ENCODE data around the gene MYRIP. TPM values are rescaled to one million over a fixed set of nuclear protein-coding genes. Genes with fewer than 3 reads are reported as not detected.

The MYRIP gene
- total RNA-seq, 1 experiment from 2014 or later: 0.59 TPM

DNA sequence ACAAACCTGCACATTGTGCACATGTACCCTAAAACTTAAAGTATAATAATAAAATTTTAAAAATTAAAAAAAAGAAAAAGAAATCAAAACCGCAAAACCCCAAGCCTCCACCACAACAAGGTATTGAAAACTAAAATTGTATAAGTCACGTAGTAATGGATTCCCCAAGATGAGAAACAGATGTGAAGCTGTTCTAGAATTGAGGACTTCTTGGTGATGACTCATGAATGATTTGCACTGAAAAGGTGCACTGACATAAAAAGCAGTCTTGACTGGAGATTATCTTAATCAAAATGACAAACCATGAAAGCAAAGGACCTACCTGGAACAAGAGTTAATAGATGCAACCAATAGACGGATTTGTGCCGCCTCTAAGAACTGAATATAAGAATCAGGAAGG lies 225.8 kb downstream of the MYRIP start:
- H3K4me1 Mint-ChIP-seq (ENCODE audit: low read depth, unreplicated experiment): no peaks in the 10 kb centered on the region
- H3K9me3 Mint-ChIP-seq (ENCODE audit: unreplicated experiment): no peaks in the 10 kb centered on the region
- H3K36me3 ChIP-seq (ENCODE audit: control insufficient read depth, insufficient read depth, low read length): no peaks in the 10 kb centered on the region
- ChIA-PET POLR2A (no interaction called here), CTCF (no interaction called here)
- no peak for DNase-seq
- H3K4me1 ChIP-seq: no peaks in the 10 kb centered on the region
- H3K27me3 ChIP-seq (replicated peaks; ENCODE audit: control insufficient read depth, insufficient read depth, low read length): no peaks in the 10 kb centered on the region
- BruUV-seq (replicated peaks): no TSS peak
- TF ChIP-seq CTCF (IDR thresholded peaks at IDR 0.05; ENCODE audit: insufficient read depth in 1 of 2, low read depth in 1 of 2, low read length in 1 of 2, severe bottlenecking in 1 of 2, unreplicated experiment in 1 of 2): no peak
- H3K9me3 ChIP-seq: no peaks in the 10 kb centered on the region
- peaks cover 11% of the 10 kb centered on the region for H3K27me3 Mint-ChIP-seq (ENCODE audit: insufficient read depth, unreplicated experiment)
- no peak overlapping the region for H3K4me3 Mint-ChIP-seq (ENCODE audit: unreplicated experiment)
- no peaks in the 10 kb centered on the region for H3K36me3 Mint-ChIP-seq (ENCODE audit: insufficient read depth, unreplicated experiment)
- H3K4me3 ChIP-seq (ENCODE audit: low read depth, low read length): no peak overlapping the region
- intact Hi-C loops (cut with micrococcal nuclease; ENCODE audit: unreplicated experiment): no loop called here
- H3K27ac Mint-ChIP-seq (ENCODE audit: unreplicated experiment): no peak overlapping the region

DNA sequence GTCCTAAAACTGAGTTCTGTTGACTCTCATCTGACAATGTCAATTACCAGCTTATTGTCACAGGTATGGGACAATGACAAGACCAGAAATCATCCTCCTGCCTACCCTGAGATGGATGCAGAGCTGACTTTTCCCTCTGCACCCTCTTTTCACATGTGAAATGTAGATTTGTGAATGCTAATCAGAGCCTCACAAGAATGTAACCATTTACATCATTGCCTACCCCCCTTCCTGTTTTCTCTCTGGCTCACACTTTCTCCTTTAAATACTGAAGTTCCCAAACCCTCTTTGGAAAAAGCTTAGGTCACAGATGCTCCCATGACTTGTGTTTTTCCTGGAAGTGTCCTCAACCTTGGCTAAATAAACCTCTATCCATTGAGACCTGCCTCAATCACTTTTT lies 228.2 kb downstream of the MYRIP start:
- Mint-ChIP-seq H3K27me3 (ENCODE audit: insufficient read depth, unreplicated experiment) (peaks cover 5% of the 10 kb centered on the region), H3K27ac (ENCODE audit: unreplicated experiment) (no peak overlapping the region)

DNA sequence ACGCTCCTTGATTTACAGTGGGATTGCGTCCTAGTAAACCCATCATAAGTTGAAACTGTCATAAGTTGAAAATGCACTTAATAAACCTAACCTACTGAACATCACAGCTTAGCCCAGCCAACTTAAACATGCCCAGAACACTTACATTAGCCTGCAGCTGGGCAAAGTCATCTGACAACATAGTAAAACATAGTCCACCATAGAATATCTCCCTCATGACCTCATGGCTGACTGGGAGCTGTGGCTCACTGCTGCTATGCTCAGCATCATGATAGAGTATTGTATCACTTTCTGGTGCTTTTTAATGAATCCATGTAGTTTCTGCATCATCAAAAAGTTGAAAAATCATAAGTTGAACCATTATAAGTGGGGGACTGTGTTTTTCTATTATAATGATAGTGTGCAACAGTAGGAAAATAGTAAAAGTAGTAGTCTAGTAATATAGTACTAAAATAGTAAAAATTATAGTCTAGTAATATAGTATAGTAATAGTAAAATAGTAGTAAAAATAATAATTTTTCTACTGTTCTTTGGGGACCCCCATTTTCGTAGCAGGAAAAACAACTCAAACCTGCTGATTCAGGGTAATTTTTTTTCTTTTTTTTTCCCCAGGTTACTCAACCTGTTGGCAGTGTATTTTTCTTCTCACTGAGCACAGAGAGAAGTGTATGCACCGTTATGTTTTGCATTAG lies 233.5 kb downstream of the MYRIP start:
- H3K27me3 ChIP-seq (replicated peaks; ENCODE audit: control insufficient read depth, insufficient read depth, low read length): no peaks in the 10 kb centered on the region; the same call in 1 of the 2 replicates
- intact Hi-C loops (cut with micrococcal nuclease; ENCODE audit: unreplicated experiment): no loop called here
- no peak overlapping the region for H3K27ac Mint-ChIP-seq (ENCODE audit: unreplicated experiment)
- H3K4me1 Mint-ChIP-seq (ENCODE audit: low read depth, unreplicated experiment): no peaks in the 10 kb centered on the region
- H3K4me1 ChIP-seq: no peaks in the 10 kb centered on the region
- CTCF ChIA-PET: no interaction called here
- TF ChIP-seq CTCF (IDR thresholded peaks at IDR 0.05; ENCODE audit: insufficient read depth in 1 of 2, low read depth in 1 of 2, low read length in 1 of 2, severe bottlenecking in 1 of 2, unreplicated experiment in 1 of 2): no peak
- no peaks in the 10 kb centered on the region for H3K36me3 Mint-ChIP-seq (ENCODE audit: insufficient read depth, unreplicated experiment)
- POLR2A ChIA-PET: no interaction called here
- no TSS peak for BruUV-seq (replicated peaks)
- H3K4me3 Mint-ChIP-seq (ENCODE audit: unreplicated experiment): no peak overlapping the region
- peaks cover 2% of the 10 kb centered on the region for H3K27me3 Mint-ChIP-seq (ENCODE audit: insufficient read depth, unreplicated experiment)
- no peak overlapping the region for H3K4me3 ChIP-seq (ENCODE audit: low read depth, low read length)
- no peak for DNase-seq
- H3K36me3 ChIP-seq (ENCODE audit: control insufficient read depth, insufficient read depth, low read length): no peaks in the 10 kb centered on the region
- H3K9me3 ChIP-seq: no peaks in the 10 kb centered on the region
- no peaks in the 10 kb centered on the region for H3K9me3 Mint-ChIP-seq (ENCODE audit: unreplicated experiment)

More for the DNA sequence above, 228.2 kb downstream of the MYRIP start:
- Mint-ChIP-seq H3K4me3 (ENCODE audit: unreplicated experiment) (no peak overlapping the region), H3K36me3 (ENCODE audit: insufficient read depth, unreplicated experiment) (no peaks in the 10 kb centered on the region), H3K4me1 (ENCODE audit: low read depth, unreplicated experiment) (no peaks in the 10 kb centered on the region), H3K9me3 (ENCODE audit: unreplicated experiment) (no peaks in the 10 kb centered on the region)
- H3K27me3 ChIP-seq (replicated peaks; ENCODE audit: control insufficient read depth, insufficient read depth, low read length): no peaks in the 10 kb centered on the region
- H3K36me3 ChIP-seq (ENCODE audit: control insufficient read depth, insufficient read depth, low read length): no peaks in the 10 kb centered on the region
- no peaks in the 10 kb centered on the region for H3K4me1 ChIP-seq
- DNase-seq: no peak
- intact Hi-C loops (cut with micrococcal nuclease; ENCODE audit: unreplicated experiment): no loop called here
- BruUV-seq (replicated peaks): no TSS peak
- no peak overlapping the region for H3K4me3 ChIP-seq (ENCODE audit: low read depth, low read length)
- H3K9me3 ChIP-seq: no peaks in the 10 kb centered on the region
- ChIA-PET POLR2A (no interaction called here), CTCF (no interaction called here)
- no peak for TF ChIP-seq CTCF (IDR thresholded peaks at IDR 0.05; ENCODE audit: insufficient read depth in 1 of 2, low read depth in 1 of 2, low read length in 1 of 2, severe bottlenecking in 1 of 2, unreplicated experiment in 1 of 2)
